GM10266 (cell line): ENCODE measurements around the gene EPB41.
"Not testable (repeated sequence)": the region's sequence is repeated elsewhere in the genome, so short reads cannot be mapped to it uniquely, and the experiment has no call there.

Experiments
- DNase-seq: peaks from one replicate; pipeline ENCODE4 v3.0.0; 2012; ENCODE audit errors: extremely low spot score
- CTCF ChIP-seq: IDR thresholded peaks from 2 replicates; pipeline ENCODE4 v1.5.1; 2012; ENCODE audit warnings: mild to moderate bottlenecking, low read depth; ENCODE audit not compliant: control insufficient read depth, insufficient read depth; ENCODE audit errors: missing control alignments

EPB41 gene

GRCh38 chr1:28936528-28936927 is 22.2 kb downstream of the EPB41 start:
- no peak for DNase-seq
- no peak for TF ChIP-seq CTCF

DNA sequence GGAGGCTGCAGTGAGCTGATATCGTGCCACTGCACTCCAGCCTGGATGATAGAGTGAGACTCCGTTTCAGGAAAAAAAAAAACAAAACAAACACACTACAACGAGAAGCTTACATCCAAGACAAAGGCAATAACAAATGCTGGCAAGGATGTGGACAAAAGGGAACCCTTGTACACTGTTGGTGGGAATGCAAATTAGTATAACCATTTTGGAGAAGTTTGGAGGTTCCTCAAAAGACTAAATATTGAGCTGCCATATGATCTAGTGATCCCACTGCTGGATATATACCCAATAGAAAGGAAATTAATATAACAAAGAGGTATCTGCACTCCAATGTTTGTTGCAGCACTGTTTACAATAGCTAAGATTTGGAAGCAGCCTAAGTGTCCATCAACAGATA is 29.2 kb downstream of the EPB41 start:
- not testable (repeated sequence) for DNase-seq

GRCh38 chr1:28950006-28950405 is 35.6 kb downstream of the EPB41 start:
- TF ChIP-seq CTCF: no peak
- no peak for DNase-seq

- no peak for TF ChIP-seq CTCF
Measured at GRCh38 chr1:28950449-28950848, 36.1 kb downstream of the EPB41 start.

DNA sequence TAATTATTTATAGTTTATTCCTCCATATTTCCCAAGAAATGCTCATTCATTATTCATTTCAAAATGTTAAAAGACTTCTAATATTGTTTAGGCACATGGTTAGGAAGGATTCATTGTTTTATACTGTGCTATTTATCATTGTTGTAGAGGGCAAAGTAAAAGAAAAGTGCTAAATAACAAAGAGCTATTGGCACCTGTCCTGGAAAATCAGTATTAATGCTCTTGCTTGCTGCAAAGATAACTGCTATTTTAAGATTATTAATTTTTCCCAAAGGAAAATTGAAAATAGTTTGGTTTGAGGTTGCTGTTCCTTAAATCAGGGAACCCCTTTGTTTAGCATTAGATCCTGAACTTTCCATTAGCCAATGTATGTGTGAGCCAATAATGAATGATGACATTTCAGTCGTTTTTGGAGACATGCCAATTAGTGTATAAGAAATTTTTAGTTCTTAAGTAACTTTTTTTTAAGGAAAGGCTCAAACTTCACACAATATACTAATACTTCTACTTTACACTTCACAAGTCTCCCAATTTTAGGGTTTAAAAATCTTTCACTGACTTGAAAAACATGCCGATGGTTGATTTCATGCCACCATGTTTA is 39.9 kb downstream of the EPB41 start:
- no peak for DNase-seq
- TF ChIP-seq CTCF: no peak

More at GRCh38 chr1:28950449-28950848, 36.1 kb downstream of the EPB41 start:
- DNase-seq: no peak

DNA sequence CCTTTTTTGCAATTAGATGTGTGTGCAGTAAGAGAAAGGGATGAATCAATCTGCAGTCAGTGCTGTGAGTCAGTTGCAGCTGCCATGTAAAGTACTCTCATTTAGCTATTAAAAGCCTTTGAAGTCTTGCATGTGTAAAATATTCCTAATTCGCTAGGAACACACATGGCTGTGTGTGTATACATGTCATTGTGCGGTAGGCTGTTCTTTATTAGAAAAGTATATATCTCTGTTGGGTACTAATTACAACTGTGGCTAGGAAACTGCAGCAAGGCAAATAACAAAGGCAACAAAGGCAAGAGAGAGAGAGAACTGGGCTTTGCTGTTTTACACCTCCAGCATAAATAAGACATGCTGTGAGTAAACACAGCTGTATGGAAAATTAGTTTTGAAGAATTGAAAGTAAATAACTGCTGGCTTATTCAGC is 41.7 kb downstream of the EPB41 start:
- no peak for DNase-seq
- TF ChIP-seq CTCF: no peak

DNA sequence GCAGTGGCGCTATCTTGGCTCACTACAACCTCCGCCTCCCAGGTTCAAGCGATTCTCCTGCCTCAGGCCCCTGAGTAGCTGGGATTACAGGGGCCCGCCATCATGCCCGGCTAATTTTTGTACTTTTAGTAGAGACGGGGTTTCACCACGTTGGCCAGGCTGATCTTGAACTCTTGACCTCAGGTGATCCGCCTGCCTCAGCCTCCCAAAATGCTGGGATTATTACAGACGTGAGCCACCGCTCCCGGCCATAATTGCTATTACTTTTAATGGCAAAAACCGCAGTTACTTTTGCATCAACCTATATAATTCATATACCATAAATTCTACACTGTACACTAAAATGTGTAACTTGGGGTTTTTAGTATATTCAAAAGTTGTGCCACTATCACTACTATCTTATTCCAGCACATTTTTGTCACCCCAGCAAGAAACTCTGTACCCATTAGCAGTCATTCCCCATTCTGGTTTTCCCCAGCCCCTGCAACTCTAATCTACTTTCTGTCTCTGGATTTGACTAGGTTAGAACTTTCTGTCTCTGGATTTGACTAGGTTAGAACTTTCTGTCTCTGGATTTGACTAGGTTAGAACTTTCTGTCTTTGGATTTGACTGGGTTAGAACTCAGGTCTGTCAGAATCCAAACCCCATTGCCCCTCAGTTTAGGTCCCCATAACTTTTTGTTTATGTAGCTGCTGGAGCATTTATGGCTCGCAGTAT is 47.9 kb downstream of the EPB41 start:
- not testable (repeated sequence) for DNase-seq

DNA sequence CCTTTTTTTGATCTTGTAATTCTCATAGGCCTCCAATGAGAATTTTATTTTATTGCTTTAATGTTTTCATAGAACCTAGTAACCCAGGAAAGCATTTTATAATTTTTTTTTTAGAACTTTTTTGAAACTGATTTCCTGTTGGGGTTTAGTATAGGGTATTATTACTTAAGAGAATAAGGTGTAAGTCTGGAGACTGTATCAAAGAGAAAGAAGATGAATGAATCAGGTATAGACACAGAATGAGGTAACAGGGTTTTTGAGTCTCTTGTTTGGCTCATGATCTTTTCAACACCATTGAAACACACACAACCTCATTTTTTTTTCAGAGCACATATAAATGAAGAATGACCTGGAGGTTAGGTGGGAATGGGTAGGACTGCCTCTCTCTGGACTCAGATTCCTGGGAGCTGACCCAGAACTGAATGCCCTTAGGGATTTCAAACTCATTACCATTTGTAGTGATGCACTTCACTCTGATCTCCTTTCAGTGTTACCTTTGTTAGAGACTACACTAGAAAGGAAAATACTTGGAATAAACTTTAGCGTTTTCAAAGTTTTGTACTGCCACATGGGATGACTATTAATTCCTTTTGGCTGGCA is 51.0 kb downstream of the EPB41 start:
- no peak for TF ChIP-seq CTCF

More for the DNA sequence above, 51.0 kb downstream of the EPB41 start:
- no peak for DNase-seq
